ENCODE data around the gene TLE1.

GRCh38 chr9:81601639-81602623 is 87.4 kb downstream of the TLE1 start:
- TF ChIP-seq CTCF (IDR thresholded peaks at IDR 0.05) (no peak), EP300 (IDR thresholded peaks at IDR 0.05; ENCODE audit: low read depth) (no peak), POLR2A (IDR thresholded peaks at IDR 0.05) (no peak), POLR2AphosphoS5 (IDR thresholded peaks at IDR 0.05) (no peak)

Data from transverse colon (tissue), 4 donors.